Right lobe of liver (tissue), 4 donors: ENCODE measurements around the gene OR8G1.

Source experiments
- CTCF ChIP-seq, 4 donors: fragments of 200-600 bp in 3 of 4; fragments of 450-650 bp in 1 of 4; IDR thresholded peaks; one replicate each; pipeline versions ENCODE4 v1.5.1 to v1.8.0; 2016 to 2022; ENCODE audit warnings: antibody characterized with exemption in 4 of 4, mild to moderate bottlenecking in 2 of 4
- POLR2A ChIP-seq: fragments of 450-650 bp; IDR thresholded peaks from one replicate; pipeline ENCODE4 v1.6.1; 2017; ENCODE audit warnings: antibody characterized with exemption, mild to moderate bottlenecking
- donor health status: DM: no; HTN: no; CAD: no.
- donor health status: DM: no; HTN: no; CAD: no.
- donor health status: DM: no; HTN: yes; CAD: no.

- TF ChIP-seq CTCF (IDR thresholded peaks at IDR 0.05) (no peak), POLR2A (no peak)
These were observed 26.9 kb upstream of the OR8G1 start for GRCh38 chr11:124214027-124214426.
